ENCODE measurements around the gene RNF180.
"Not testable (repeated sequence)": the region's sequence is repeated elsewhere in the genome, so short reads cannot be mapped to it uniquely, and the experiment has no call there.

Gene RNF180

GRCh38 chr5:64347309-64347708 is 181.7 kb downstream of the RNF180 start:
- DNase-seq (ENCODE audit: low read depth in 1 of 2, low spot score in 1 of 2): no peak

GRCh38 chr5:64364426-64364825 is 198.8 kb downstream of the RNF180 start:
- no peak for DNase-seq (ENCODE audit: low read depth in 1 of 2, low spot score in 1 of 2)

DNA sequence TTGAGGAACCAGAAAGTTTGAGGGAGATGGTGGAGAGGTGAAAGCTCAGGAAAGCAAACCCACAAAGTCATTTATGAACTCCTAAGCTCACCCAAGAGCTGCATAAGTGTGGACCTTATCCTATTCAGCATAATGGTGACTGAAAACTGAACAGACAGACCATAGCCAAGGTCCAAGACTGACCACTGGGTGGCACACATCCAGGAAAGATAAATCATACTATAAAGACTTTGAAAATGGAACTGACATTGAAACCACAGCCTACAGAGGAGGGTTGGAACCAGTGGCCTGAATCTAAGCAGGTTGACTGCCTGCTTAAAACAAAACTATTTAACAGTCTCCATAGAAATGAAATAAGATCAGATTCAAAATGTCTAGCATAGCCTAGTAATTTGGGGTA is 219.1 kb downstream of the RNF180 start:
- DNase-seq (ENCODE audit: low read depth in 1 of 2, low spot score in 1 of 2): no peak

GRCh38 chr5:64397552-64397951 is 231.9 kb downstream of the RNF180 start:
- DNase-seq (ENCODE audit: low read depth in 1 of 2, low spot score in 1 of 2): no peak

- DNase-seq (ENCODE audit: low read depth in 1 of 2, low spot score in 1 of 2): not testable (repeated sequence)
Observed at GRCh38 chr5:64398735-64399134, 233.1 kb downstream of the RNF180 start.

- not testable (repeated sequence) for DNase-seq (ENCODE audit: low read depth in 1 of 2, low spot score in 1 of 2)
Observed at GRCh38 chr5:64407103-64407825, 241.6 kb downstream of the RNF180 start.

DNA sequence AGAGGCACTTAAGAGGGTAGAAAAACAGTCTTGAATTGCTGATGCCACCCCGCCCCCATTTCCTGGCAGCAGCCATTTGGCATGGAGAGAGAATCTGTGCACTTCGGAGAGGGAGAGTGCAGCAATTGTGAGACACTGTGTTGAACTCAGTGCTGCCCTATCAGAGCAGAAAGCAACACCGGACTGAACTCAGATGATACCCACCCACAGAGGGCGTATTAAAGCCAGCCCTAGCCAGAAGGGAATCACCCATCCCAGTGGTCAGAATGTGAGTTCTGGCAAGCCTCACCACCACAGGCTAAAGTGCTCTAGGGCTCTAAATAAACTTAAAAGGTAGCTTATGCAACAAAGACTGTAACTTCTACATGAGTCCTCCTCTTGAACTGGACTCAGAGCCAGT is 251.7 kb downstream of the RNF180 start:
- DNase-seq (ENCODE audit: low read depth in 1 of 2, low spot score in 1 of 2): no peak

- no peak for DNase-seq (ENCODE audit: low read depth in 1 of 2, low spot score in 1 of 2)
Observed at GRCh38 chr5:64418013-64418412, 252.4 kb downstream of the RNF180 start.

All from stimulated activated CD4-positive, alpha-beta T cell treated with anti-CD3 and anti-CD28 coated beads, Interleukin-15, amount 100 ng/mL, for 1 hour (primary cell).